ENCODE data around the gene ARHGAP26. TPM values are rescaled to one million over a fixed set of nuclear protein-coding genes. Genes with fewer than 3 reads are reported as not detected.
"Not testable (repeated sequence)": the region's sequence is repeated elsewhere in the genome, so short reads cannot be mapped to it uniquely, and the experiment has no call there.

The ARHGAP26 gene
- polyA plus RNA-seq, 1 donor from 2014 or later, result 0.83 TPM

DNA sequence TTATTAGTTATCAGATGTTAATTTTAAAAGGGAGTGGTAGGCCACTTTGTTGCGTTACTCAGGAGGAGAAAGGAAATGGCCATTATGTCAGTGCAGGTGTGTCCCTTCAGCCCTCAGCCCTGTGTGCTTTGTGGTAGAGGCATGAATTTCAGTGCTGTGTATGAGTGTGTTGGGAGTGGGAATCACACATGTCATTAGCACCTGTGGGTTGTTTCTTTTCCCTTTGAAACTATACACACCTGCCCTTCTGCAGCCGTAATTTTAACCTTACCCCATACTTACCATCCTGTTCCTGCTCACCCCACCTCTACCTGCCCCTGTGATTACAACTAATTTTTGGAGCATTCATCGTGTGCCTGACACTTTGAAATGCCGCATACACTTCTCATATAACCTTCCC is 156.4 kb downstream of the ARHGAP26 start:
- no peaks in the 10 kb centered on the region for H3K27me3 ChIP-seq (ENCODE audit: insufficient read depth, low read depth, low read length)
- no peak overlapping the region for H3K4me2 ChIP-seq (ENCODE audit: low read length)
- no peaks in the 10 kb centered on the region for H4K20me1 ChIP-seq (ENCODE audit: insufficient read depth)
- TF ChIP-seq, protein P1, sequence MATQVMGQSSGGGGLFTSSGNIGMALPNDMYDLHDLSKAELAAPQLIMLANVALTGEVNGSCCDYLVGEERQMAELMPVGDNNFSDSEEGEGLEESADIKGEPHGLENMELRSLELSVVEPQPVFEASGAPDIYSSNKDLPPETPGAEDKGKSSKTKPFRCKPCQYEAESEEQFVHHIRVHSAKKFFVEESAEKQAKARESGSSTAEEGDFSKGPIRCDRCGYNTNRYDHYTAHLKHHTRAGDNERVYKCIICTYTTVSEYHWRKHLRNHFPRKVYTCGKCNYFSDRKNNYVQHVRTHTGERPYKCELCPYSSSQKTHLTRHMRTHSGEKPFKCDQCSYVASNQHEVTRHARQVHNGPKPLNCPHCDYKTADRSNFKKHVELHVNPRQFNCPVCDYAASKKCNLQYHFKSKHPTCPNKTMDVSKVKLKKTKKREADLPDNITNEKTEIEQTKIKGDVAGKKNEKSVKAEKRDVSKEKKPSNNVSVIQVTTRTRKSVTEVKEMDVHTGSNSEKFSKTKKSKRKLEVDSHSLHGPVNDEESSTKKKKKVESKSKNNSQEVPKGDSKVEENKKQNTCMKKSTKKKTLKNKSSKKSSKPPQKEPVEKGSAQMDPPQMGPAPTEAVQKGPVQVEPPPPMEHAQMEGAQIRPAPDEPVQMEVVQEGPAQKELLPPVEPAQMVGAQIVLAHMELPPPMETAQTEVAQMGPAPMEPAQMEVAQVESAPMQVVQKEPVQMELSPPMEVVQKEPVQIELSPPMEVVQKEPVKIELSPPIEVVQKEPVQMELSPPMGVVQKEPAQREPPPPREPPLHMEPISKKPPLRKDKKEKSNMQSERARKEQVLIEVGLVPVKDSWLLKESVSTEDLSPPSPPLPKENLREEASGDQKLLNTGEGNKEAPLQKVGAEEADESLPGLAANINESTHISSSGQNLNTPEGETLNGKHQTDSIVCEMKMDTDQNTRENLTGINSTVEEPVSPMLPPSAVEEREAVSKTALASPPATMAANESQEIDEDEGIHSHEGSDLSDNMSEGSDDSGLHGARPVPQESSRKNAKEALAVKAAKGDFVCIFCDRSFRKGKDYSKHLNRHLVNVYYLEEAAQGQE (IDR thresholded peaks at IDR 0.05; ENCODE audit: borderline replicate concordance), result no peak
- TF ChIP-seq SMC3 (conservative IDR thresholded peaks at IDR 0.05; ENCODE audit: poor library complexity), result no peak
- TF ChIP-seq, protein P2, sequence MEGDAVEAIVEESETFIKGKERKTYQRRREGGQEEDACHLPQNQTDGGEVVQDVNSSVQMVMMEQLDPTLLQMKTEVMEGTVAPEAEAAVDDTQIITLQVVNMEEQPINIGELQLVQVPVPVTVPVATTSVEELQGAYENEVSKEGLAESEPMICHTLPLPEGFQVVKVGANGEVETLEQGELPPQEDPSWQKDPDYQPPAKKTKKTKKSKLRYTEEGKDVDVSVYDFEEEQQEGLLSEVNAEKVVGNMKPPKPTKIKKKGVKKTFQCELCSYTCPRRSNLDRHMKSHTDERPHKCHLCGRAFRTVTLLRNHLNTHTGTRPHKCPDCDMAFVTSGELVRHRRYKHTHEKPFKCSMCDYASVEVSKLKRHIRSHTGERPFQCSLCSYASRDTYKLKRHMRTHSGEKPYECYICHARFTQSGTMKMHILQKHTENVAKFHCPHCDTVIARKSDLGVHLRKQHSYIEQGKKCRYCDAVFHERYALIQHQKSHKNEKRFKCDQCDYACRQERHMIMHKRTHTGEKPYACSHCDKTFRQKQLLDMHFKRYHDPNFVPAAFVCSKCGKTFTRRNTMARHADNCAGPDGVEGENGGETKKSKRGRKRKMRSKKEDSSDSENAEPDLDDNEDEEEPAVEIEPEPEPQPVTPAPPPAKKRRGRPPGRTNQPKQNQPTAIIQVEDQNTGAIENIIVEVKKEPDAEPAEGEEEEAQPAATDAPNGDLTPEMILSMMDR (IDR thresholded peaks at IDR 0.05; ENCODE audit: poor library complexity, severe bottlenecking), result no peak
- no peak for TF ChIP-seq MXI1 (conservative IDR thresholded peaks at IDR 0.05; ENCODE audit: poor library complexity, severe bottlenecking)
- TF ChIP-seq TAF1 (IDR thresholded peaks at IDR 0.05; ENCODE audit: low read depth), result no peak
- no peak overlapping the region for H3K4me3 ChIP-seq (ENCODE audit: low read length)
- no peak overlapping the region for H2AFZ ChIP-seq (ENCODE audit: low read depth, low read length)
- H3K9me2 ChIP-seq (ENCODE audit: insufficient read depth, low read length), result no peaks in the 10 kb centered on the region
- H3F3A ChIP-seq (ENCODE audit: insufficient read depth, low read length, poor library complexity, severe bottlenecking), result no peaks in the 10 kb centered on the region
- H3K27ac ChIP-seq (ENCODE audit: low read length), result no peak overlapping the region
- no peaks in the 10 kb centered on the region for H3K9me3 ChIP-seq (ENCODE audit: low read length)
- no peak overlapping the region for H3K9ac ChIP-seq (ENCODE audit: low read length)
- H3K36me3 ChIP-seq (ENCODE audit: insufficient read depth, low read length), result no peaks in the 10 kb centered on the region
- H3K79me2 ChIP-seq (replicated peaks; ENCODE audit: insufficient read depth, low read length), result no peaks in the 10 kb centered on the region

DNA sequence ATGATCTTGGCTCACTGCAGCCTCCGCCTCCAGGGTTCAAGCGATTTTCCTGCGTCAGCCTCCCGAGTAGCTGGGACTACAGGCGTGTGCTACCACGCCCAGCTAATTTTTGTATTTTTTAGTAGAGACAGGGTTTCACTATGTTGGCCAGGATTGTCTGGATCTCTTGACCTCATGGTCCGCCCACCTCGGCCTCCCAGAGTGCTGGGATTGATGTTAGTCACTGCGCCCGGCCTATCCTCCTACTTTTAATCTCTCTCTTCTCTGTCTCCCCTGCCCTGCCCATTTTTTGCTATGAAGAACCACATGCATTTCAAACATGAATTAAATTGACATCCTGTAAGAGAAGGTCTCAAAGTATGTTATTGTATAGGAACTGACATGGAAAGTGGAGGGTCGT is 158.8 kb downstream of the ARHGAP26 start:
- not testable (repeated sequence) for H3K9me2 ChIP-seq (ENCODE audit: insufficient read depth, low read length); H3F3A ChIP-seq (ENCODE audit: insufficient read depth, low read length, poor library complexity, severe bottlenecking); H3K4me2 ChIP-seq (ENCODE audit: low read length); H3K9ac ChIP-seq (ENCODE audit: low read length); H3K36me3 ChIP-seq (ENCODE audit: insufficient read depth, low read length); H4K20me1 ChIP-seq (ENCODE audit: insufficient read depth); H3K9me3 ChIP-seq (ENCODE audit: low read length); H3K27me3 ChIP-seq (ENCODE audit: insufficient read depth, low read depth, low read length); H3K79me2 ChIP-seq (replicated peaks; ENCODE audit: insufficient read depth, low read length); H3K27ac ChIP-seq (ENCODE audit: low read length); H3K4me3 ChIP-seq (ENCODE audit: low read length); H2AFZ ChIP-seq (ENCODE audit: low read depth, low read length)

DNA sequence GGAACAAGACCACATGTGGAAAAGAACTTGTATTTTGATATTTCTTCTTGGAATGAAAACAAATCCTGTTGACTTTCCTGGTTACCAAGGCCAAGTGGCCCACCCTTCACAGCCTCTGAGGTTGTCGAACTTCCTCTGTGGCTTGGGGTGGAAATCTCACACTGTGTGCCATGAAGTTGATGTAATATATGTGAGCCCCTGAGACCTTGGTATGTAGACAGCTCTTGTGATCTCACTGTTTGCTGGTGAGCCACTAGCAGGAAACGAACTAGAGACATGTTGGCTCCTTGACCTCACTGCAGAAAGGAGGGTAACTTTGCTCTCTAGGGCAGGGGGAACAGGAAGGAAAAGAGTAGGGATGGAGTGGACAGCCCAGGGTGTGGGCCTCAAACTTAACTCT is 159.4 kb downstream of the ARHGAP26 start:
- Histone ChIP-seq H3K36me3 (ENCODE audit: insufficient read depth, low read length) (no peaks in the 10 kb centered on the region), H3K9ac (ENCODE audit: low read length) (no peak overlapping the region), H3K9me3 (ENCODE audit: low read length) (no peaks in the 10 kb centered on the region), H2AFZ (ENCODE audit: low read depth, low read length) (no peak overlapping the region), H3K79me2 (replicated peaks; ENCODE audit: insufficient read depth, low read length) (no peaks in the 10 kb centered on the region), H3K27me3 (ENCODE audit: insufficient read depth, low read depth, low read length) (no peaks in the 10 kb centered on the region), H4K20me1 (ENCODE audit: insufficient read depth) (no peaks in the 10 kb centered on the region), H3F3A (ENCODE audit: insufficient read depth, low read length, poor library complexity, severe bottlenecking) (no peaks in the 10 kb centered on the region), H3K4me3 (ENCODE audit: low read length) (no peak overlapping the region), H3K27ac (ENCODE audit: low read length) (no peak overlapping the region), H3K4me2 (ENCODE audit: low read length) (no peak overlapping the region), H3K9me2 (ENCODE audit: insufficient read depth, low read length) (no peaks in the 10 kb centered on the region)
- TF ChIP-seq, protein P1 (IDR thresholded peaks at IDR 0.05; ENCODE audit: borderline replicate concordance), result no peak
- TF ChIP-seq, protein P2 (IDR thresholded peaks at IDR 0.05; ENCODE audit: poor library complexity, severe bottlenecking), result no peak
- TF ChIP-seq EP300 (conservative IDR thresholded peaks at IDR 0.05; ENCODE audit: poor library complexity, severe bottlenecking), result no peak
- TF ChIP-seq POLR2AphosphoS5 (IDR thresholded peaks at IDR 0.05), result no peak
- no peak for TF ChIP-seq TAF1 (IDR thresholded peaks at IDR 0.05; ENCODE audit: low read depth)
- TF ChIP-seq SMC3 (conservative IDR thresholded peaks at IDR 0.05; ENCODE audit: poor library complexity), result no peak
- no peak for TF ChIP-seq MXI1 (conservative IDR thresholded peaks at IDR 0.05; ENCODE audit: poor library complexity, severe bottlenecking)
